DND-41 (cell line): ENCODE measurements around the gene NCOA3.

Experiments used
- EZH2 ChIP-seq: IDR thresholded peaks from 3 replicates; pipeline ENCODE4 v1.6.1; 2012; ENCODE audit warnings: borderline replicate concordance, low read depth, mild to moderate bottlenecking, moderate library complexity, low read length, inconsistent platforms; ENCODE audit not compliant: severe bottlenecking
- TF ChIP-seq, protein P1 (sequence below): IDR thresholded peaks from 2 replicates; pipeline ENCODE4 v1.5.1; 2012; ENCODE audit warnings: borderline replicate concordance, low read length, moderate library complexity, mild to moderate bottlenecking; ENCODE audit not compliant: poor library complexity, severe bottlenecking; ENCODE audit errors: extremely low read depth

DNA sequence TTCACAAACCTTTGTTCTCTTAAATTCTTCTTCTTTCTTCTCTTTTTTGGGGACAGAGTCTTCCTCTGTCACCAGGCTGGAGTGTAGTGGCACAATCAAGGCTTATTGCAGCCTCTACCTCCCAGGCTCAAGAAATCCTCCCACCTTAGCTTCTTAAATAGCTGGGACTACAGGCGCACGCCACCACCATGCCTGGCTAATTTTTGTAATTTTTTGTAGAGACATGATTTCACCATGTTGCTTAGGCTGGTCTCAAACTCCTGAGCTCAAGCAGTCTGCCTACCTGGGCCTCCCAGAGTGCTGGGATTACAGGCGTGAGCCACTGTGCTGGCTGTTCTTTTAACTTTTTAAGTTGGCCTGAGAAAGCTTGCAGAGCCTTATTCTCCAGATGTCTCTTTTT is 48.0 kb downstream of the NCOA3 start:
- TF ChIP-seq, protein P1, sequence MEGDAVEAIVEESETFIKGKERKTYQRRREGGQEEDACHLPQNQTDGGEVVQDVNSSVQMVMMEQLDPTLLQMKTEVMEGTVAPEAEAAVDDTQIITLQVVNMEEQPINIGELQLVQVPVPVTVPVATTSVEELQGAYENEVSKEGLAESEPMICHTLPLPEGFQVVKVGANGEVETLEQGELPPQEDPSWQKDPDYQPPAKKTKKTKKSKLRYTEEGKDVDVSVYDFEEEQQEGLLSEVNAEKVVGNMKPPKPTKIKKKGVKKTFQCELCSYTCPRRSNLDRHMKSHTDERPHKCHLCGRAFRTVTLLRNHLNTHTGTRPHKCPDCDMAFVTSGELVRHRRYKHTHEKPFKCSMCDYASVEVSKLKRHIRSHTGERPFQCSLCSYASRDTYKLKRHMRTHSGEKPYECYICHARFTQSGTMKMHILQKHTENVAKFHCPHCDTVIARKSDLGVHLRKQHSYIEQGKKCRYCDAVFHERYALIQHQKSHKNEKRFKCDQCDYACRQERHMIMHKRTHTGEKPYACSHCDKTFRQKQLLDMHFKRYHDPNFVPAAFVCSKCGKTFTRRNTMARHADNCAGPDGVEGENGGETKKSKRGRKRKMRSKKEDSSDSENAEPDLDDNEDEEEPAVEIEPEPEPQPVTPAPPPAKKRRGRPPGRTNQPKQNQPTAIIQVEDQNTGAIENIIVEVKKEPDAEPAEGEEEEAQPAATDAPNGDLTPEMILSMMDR, result no peak
- no peak for TF ChIP-seq EZH2
